Caco-2 (cell line): Measurements from ENCODE around the gene GK. TPM values are rescaled to one million over a fixed set of nuclear protein-coding genes. Genes with fewer than 3 reads are reported as not detected.
A peak's percentile ranks its signal among the peaks of the same experiment; 100 is the strongest.

Experiments used
- BruUV-seq: library from RNA; stranded (reverse); fragments of 400-500 nt; replicated peaks from 2 replicates; lab custom pipeline; 2021; lab: Mats Ljungman, UMichigan
- CTCF ChIA-PET: fragments of 300-600 bp; sonication (Branson Sonifier 250); formaldehyde crosslinking; loops from one replicate; lab custom pipeline; 2022; ENCODE audit warnings: antibody characterized with exemption; lab: Charles Lee
- POLR2A ChIA-PET: fragments of 300-600 bp; sonication (Branson Sonifier 250); formaldehyde crosslinking; loops from one replicate; lab custom pipeline; 2022; ENCODE audit warnings: antibody characterized with exemption; lab: Charles Lee
- DNase-seq, 2 experiments: peaks; one replicate each; pipeline versions ENCODE4 v3.0.0 to v3.0.0-alpha.2; 2020 to 2022
- H3K27me3 ChIP-seq: replicated peaks from 2 replicates; pipeline ENCODE4 v1.6.0; 2011; ENCODE audit warnings: low read length; ENCODE audit not compliant: control insufficient read depth, insufficient read depth
- H3K36me3 ChIP-seq: 2 replicates; pipeline ENCODE4 v1.5.1; 2011; ENCODE audit warnings: low read length; ENCODE audit not compliant: control insufficient read depth, insufficient read depth
- H3K4me1 ChIP-seq: fragments of 250-450 bp; sonication (Bioruptor Pico); 2 replicates; pipeline ENCODE4 v1.5.1; 2020; ENCODE audit warnings: mild to moderate bottlenecking
- H3K4me3 ChIP-seq: 2 replicates; pipeline ENCODE4 v1.5.1; 2011; ENCODE audit warnings: low read depth, mild to moderate bottlenecking, control low read depth, low read length
- H3K9me3 ChIP-seq: fragments of 250-450 bp; sonication (Bioruptor Pico); 2 replicates; pipeline ENCODE4 v1.5.1; 2020; ENCODE audit warnings: mild to moderate bottlenecking, moderate library complexity
- H3K27ac Mint-ChIP-seq: one replicate; pipeline ENCODE4 v1.8.0; 2022; ENCODE audit warnings: mixed read lengths; ENCODE audit not compliant: unreplicated experiment
- H3K27me3 Mint-ChIP-seq: one replicate; pipeline ENCODE4 v1.8.0; 2022; ENCODE audit warnings: mixed read lengths; ENCODE audit not compliant: insufficient read depth, unreplicated experiment
- H3K36me3 Mint-ChIP-seq: one replicate; pipeline ENCODE4 v1.8.0; 2022; ENCODE audit warnings: mild to moderate bottlenecking, mixed read lengths; ENCODE audit not compliant: insufficient read depth, unreplicated experiment
- H3K4me1 Mint-ChIP-seq: one replicate; pipeline ENCODE4 v1.8.0; 2022; ENCODE audit warnings: low read depth, mixed read lengths; ENCODE audit not compliant: unreplicated experiment
- H3K4me3 Mint-ChIP-seq: one replicate; pipeline ENCODE4 v1.8.0; 2022; ENCODE audit warnings: mild to moderate bottlenecking, moderate library complexity, mixed read lengths; ENCODE audit not compliant: unreplicated experiment
- H3K9me3 Mint-ChIP-seq: one replicate; pipeline ENCODE4 v1.8.0; 2022; ENCODE audit warnings: mixed read lengths; ENCODE audit not compliant: unreplicated experiment
- intact Hi-C: fragments of 100-400 bp; cut with micrococcal nuclease; formaldehyde crosslinking; loops from one replicate; pipeline ENCODE4 v1.10.0; 2022; ENCODE audit not compliant: unreplicated experiment
- total RNA-seq: library from RNA; stranded (reverse); gene quantifications from 2 replicates; pipeline ENCODE4 v1.2.3, GENCODE V29; 2022
- TF ChIP-seq, protein P1 (sequence below), 2 experiments: fragments of 200-600 bp in 1 of 2; IDR thresholded peaks; 1 replicate in 1 of 2; 2 replicates in 1 of 2; pipeline versions ENCODE4 v1.5.1 to v1.8.0; 2011 to 2022; ENCODE audit warnings: antibody characterized with exemption in 1 of 2, control low read depth in 1 of 2, inconsistent platforms in 1 of 2, low read depth in 1 of 2, low read length in 1 of 2, mild to moderate bottlenecking in 1 of 2, moderate library complexity in 1 of 2; ENCODE audit not compliant: insufficient read depth in 1 of 2, severe bottlenecking in 1 of 2, unreplicated experiment in 1 of 2

Gene GK
- total RNA-seq, 1 experiment from 2014 or later = 6.5 TPM

DNA sequence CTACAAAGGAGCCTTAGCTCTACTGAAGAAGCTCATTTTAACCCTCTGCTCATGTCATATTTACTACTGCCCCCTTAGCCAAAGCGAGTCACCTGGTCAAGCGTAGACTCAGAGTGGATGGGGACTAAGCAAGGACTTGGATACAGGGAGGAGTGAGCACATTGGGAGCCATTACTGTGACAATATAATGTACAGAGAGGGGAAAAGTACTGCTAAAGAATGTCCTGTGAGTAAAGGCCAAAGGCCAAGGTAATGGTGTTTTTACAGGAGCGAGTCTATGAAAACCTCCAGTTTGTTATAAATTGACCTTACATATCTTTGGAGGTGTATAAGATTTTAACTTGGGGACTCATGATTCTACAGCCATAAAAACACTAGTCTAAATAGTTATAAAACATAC lies 10.6 kb upstream of the GK start:
- H3K36me3 Mint-ChIP-seq = no peaks in the 10 kb centered on the region
- H3K27me3 ChIP-seq = no peaks in the 10 kb centered on the region
- no peak for DNase-seq
- H3K36me3 ChIP-seq = no peaks in the 10 kb centered on the region
- TF ChIP-seq, protein P1, sequence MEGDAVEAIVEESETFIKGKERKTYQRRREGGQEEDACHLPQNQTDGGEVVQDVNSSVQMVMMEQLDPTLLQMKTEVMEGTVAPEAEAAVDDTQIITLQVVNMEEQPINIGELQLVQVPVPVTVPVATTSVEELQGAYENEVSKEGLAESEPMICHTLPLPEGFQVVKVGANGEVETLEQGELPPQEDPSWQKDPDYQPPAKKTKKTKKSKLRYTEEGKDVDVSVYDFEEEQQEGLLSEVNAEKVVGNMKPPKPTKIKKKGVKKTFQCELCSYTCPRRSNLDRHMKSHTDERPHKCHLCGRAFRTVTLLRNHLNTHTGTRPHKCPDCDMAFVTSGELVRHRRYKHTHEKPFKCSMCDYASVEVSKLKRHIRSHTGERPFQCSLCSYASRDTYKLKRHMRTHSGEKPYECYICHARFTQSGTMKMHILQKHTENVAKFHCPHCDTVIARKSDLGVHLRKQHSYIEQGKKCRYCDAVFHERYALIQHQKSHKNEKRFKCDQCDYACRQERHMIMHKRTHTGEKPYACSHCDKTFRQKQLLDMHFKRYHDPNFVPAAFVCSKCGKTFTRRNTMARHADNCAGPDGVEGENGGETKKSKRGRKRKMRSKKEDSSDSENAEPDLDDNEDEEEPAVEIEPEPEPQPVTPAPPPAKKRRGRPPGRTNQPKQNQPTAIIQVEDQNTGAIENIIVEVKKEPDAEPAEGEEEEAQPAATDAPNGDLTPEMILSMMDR (IDR thresholded peaks at IDR 0.05; ENCODE audit: insufficient read depth in 1 of 2, low read depth in 1 of 2, low read length in 1 of 2, severe bottlenecking in 1 of 2, unreplicated experiment in 1 of 2) = no peak
- H3K4me1 ChIP-seq = no peaks in the 10 kb centered on the region
- CTCF ChIA-PET = no interaction called here
- H3K4me3 ChIP-seq = no peak overlapping the region
- no peak overlapping the region for H3K4me3 Mint-ChIP-seq
- POLR2A ChIA-PET = no interaction called here
- no peaks in the 10 kb centered on the region for H3K4me1 Mint-ChIP-seq
- intact Hi-C loops = no loop called here
- no peaks in the 10 kb centered on the region for H3K9me3 ChIP-seq
- no TSS peak for BruUV-seq
- H3K27me3 Mint-ChIP-seq = no peaks in the 10 kb centered on the region
- H3K9me3 Mint-ChIP-seq = no peaks in the 10 kb centered on the region
- no peak overlapping the region for H3K27ac Mint-ChIP-seq

DNA sequence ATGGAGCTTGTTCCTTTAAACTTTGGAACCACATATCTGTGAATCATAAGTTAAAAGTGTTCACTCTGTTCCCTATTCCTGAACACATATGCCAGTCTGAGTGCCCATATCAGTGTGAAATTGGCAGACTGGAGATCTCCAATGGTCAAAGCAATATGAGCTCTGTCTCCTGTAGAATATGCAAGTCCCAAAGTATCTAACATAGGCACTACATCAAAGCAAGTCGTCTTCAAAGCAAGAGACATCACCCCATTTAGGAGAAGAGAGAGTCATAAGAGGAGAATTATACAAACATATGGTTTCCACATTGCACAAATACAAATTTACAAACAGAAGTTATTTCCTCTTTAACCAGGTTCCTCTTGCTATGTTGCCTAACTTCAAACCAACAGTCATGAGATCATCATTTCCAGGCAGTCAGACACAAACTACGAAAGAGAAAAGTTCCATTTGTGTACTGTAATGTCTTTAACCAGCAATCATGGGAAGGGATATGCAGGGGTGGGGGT lies 9.9 kb upstream of the GK start:
- CTCF ChIA-PET = no interaction called here
- intact Hi-C loops = no loop called here

GRCh38 chrX:30649859-30650258 lies 3.4 kb upstream of the GK start:
- no peaks in the 10 kb centered on the region for H3K9me3 ChIP-seq
- Mint-ChIP-seq H3K9me3 (no peaks in the 10 kb centered on the region), H3K36me3 (peaks cover 7% of the 10 kb centered on the region), H3K4me3 (no peak overlapping the region), H3K27me3 (no peaks in the 10 kb centered on the region), H3K4me1 (peaks cover 12% of the 10 kb centered on the region), H3K27ac (no peak overlapping the region)
- DNase-seq = peak in 1 of 2 experiments; percentile 21
- no peaks in the 10 kb centered on the region for H3K36me3 ChIP-seq
- H3K4me1 ChIP-seq = no peaks in the 10 kb centered on the region
- no peak overlapping the region for H3K4me3 ChIP-seq
- intact Hi-C loops = no loop called here
- TF ChIP-seq, protein P1 (IDR thresholded peaks at IDR 0.05; ENCODE audit: insufficient read depth in 1 of 2, low read depth in 1 of 2, low read length in 1 of 2, severe bottlenecking in 1 of 2, unreplicated experiment in 1 of 2) = no peak
- CTCF ChIA-PET = no interaction called here
- no TSS peak for BruUV-seq
- no peaks in the 10 kb centered on the region for H3K27me3 ChIP-seq
- POLR2A ChIA-PET = no interaction called here

More for the DNA sequence above, 9.9 kb upstream of the GK start:
- TF ChIP-seq, protein P1 (IDR thresholded peaks at IDR 0.05; ENCODE audit: insufficient read depth in 1 of 2, low read depth in 1 of 2, low read length in 1 of 2, severe bottlenecking in 1 of 2, unreplicated experiment in 1 of 2) = no peak
- no peaks in the 10 kb centered on the region for H3K36me3 Mint-ChIP-seq
- no peak overlapping the region for H3K27ac Mint-ChIP-seq
- H3K4me3 Mint-ChIP-seq = no peak overlapping the region
- H3K9me3 Mint-ChIP-seq = no peaks in the 10 kb centered on the region
- Histone ChIP-seq H3K4me3 (no peak overlapping the region), H3K36me3 (no peaks in the 10 kb centered on the region), H3K4me1 (no peaks in the 10 kb centered on the region), H3K9me3 (no peaks in the 10 kb centered on the region), H3K27me3 (no peaks in the 10 kb centered on the region)
- no TSS peak for BruUV-seq
- POLR2A ChIA-PET = no interaction called here
- H3K27me3 Mint-ChIP-seq = no peaks in the 10 kb centered on the region
- no peaks in the 10 kb centered on the region for H3K4me1 Mint-ChIP-seq
- no peak for DNase-seq
